H9 (cell line): ENCODE measurements around the gene AGMAT. TPM values are rescaled to one million over a fixed set of nuclear protein-coding genes. Genes with fewer than 3 reads are reported as not detected.
A peak's percentile ranks its signal among the peaks of the same experiment; 100 is the strongest.

ENCODE experiments used
- DNase-seq: peaks from one replicate; pipeline ENCODE4 v3.0.0-alpha.2; 2017
- H2AFZ ChIP-seq: one replicate; pipeline ENCODE4 v1.6.1; 2013; ENCODE audit warnings: mild to moderate bottlenecking, low read length, control low read depth, moderate library complexity
- H2AK5ac ChIP-seq: 2 replicates; pipeline ENCODE4 v1.6.1; 2013; ENCODE audit warnings: low read length, control low read depth, mixed read lengths; ENCODE audit not compliant: insufficient read length
- H2BK120ac ChIP-seq: one replicate; pipeline ENCODE4 v1.6.1; 2013; ENCODE audit warnings: low read depth, mild to moderate bottlenecking, low read length, control low read depth, inconsistent platforms; ENCODE audit not compliant: poor library complexity, severe bottlenecking
- H2BK12ac ChIP-seq: 2 replicates; pipeline ENCODE4 v1.6.1; 2013; ENCODE audit warnings: low read length, control low read depth, mixed read lengths, low read depth; ENCODE audit not compliant: insufficient read length
- H2BK15ac ChIP-seq: 2 replicates; pipeline ENCODE4 v1.6.1; 2013; ENCODE audit warnings: low read depth, low read length, control low read depth
- H2BK20ac ChIP-seq: one replicate; pipeline ENCODE4 v1.6.1; 2013; ENCODE audit warnings: low read depth, mild to moderate bottlenecking, low read length, control low read depth, inconsistent platforms; ENCODE audit not compliant: poor library complexity, severe bottlenecking
- H2BK5ac ChIP-seq: 2 replicates; pipeline ENCODE4 v1.6.1; 2013; ENCODE audit warnings: low read length, control low read depth, mixed read lengths; ENCODE audit not compliant: insufficient read length
- H3K14ac ChIP-seq: 2 replicates; pipeline ENCODE4 v1.6.1; 2013; ENCODE audit warnings: low read length, control low read depth; ENCODE audit not compliant: insufficient read depth
- H3K18ac ChIP-seq: 2 replicates; pipeline ENCODE4 v1.6.1; 2013; ENCODE audit warnings: low read depth, mild to moderate bottlenecking, mixed read lengths, low read length, control low read depth; ENCODE audit not compliant: insufficient read length
- H3K23ac ChIP-seq: 2 replicates; pipeline ENCODE4 v1.6.1; 2013; ENCODE audit warnings: low read length, control low read depth, mixed read lengths, low read depth; ENCODE audit not compliant: insufficient read length
- H3K23me2 ChIP-seq: 2 replicates; pipeline ENCODE4 v1.6.1; 2013; ENCODE audit warnings: low read depth, mild to moderate bottlenecking, mixed read lengths, low read length, control low read depth; ENCODE audit not compliant: insufficient read length, poor library complexity, severe bottlenecking
- H3K27ac ChIP-seq: 2 replicates; pipeline ENCODE4 v1.5.1; 2013; ENCODE audit warnings: low read length, control low read depth, mixed read lengths, low read depth; ENCODE audit not compliant: insufficient read length
- H3K27me3 ChIP-seq: 2 replicates; pipeline ENCODE4 v1.6.1; 2013; ENCODE audit warnings: low read length, control low read depth, inconsistent platforms; ENCODE audit not compliant: insufficient read depth
- H3K4ac ChIP-seq: 2 replicates; pipeline ENCODE4 v1.6.1; 2013; ENCODE audit warnings: low read depth, mild to moderate bottlenecking, control low read depth, inconsistent platforms, low read length, moderate library complexity
- H3K4me1 ChIP-seq: 2 replicates; pipeline ENCODE4 v1.6.1; 2013; ENCODE audit warnings: low read length, control low read depth, inconsistent platforms; ENCODE audit not compliant: insufficient read depth
- H3K4me2 ChIP-seq: 2 replicates; pipeline ENCODE4 v1.6.1; 2013; ENCODE audit warnings: low read length, control low read depth, mixed read lengths; ENCODE audit not compliant: insufficient read length, insufficient read depth
- H3K56ac ChIP-seq: 2 replicates; pipeline ENCODE4 v1.6.1; 2013; ENCODE audit warnings: low read depth, mild to moderate bottlenecking, mixed read lengths, low read length, control low read depth; ENCODE audit not compliant: insufficient read length
- H3K79me1 ChIP-seq: 2 replicates; pipeline ENCODE4 v1.6.1; 2013; ENCODE audit warnings: low read depth, mild to moderate bottlenecking, moderate library complexity, low read length, control low read depth, inconsistent platforms; ENCODE audit not compliant: insufficient read depth, poor library complexity, severe bottlenecking
- H3K79me2 ChIP-seq: 2 replicates; pipeline ENCODE4 v1.6.1; 2013; ENCODE audit warnings: low read length, control low read depth, inconsistent platforms; ENCODE audit not compliant: insufficient read depth
- H3K9ac ChIP-seq: 2 replicates; pipeline ENCODE4 v1.6.1; 2013; ENCODE audit warnings: low read length, control low read depth, mixed read lengths; ENCODE audit not compliant: insufficient read length; ENCODE audit errors: extremely low read depth
- H3K9me3 ChIP-seq: one replicate; pipeline ENCODE4 v1.6.1; 2013; ENCODE audit warnings: low read depth, low read length, inconsistent platforms; ENCODE audit not compliant: control insufficient read depth
- H3T11ph ChIP-seq: one replicate; pipeline ENCODE4 v1.6.1; 2013; ENCODE audit warnings: mild to moderate bottlenecking, low read length, control low read depth, inconsistent platforms
- H4K20me1 ChIP-seq: one replicate; pipeline ENCODE4 v1.6.1; 2013; ENCODE audit not compliant: control insufficient read depth, insufficient read length, insufficient read depth
- H4K5ac ChIP-seq: 2 replicates; pipeline ENCODE4 v1.6.1; 2013; ENCODE audit warnings: low read depth, mild to moderate bottlenecking, mixed read lengths, low read length, control low read depth; ENCODE audit not compliant: insufficient read length
- H4K8ac ChIP-seq: replicated peaks from 2 replicates; pipeline ENCODE4 v1.6.1; 2013; ENCODE audit warnings: low read length, control low read depth, mixed read lengths, low read depth; ENCODE audit not compliant: insufficient read length
- H4K91ac ChIP-seq: 2 replicates; pipeline ENCODE4 v1.6.1; 2013; ENCODE audit warnings: low read depth, mild to moderate bottlenecking, moderate library complexity, mixed read lengths, low read length, control low read depth; ENCODE audit not compliant: insufficient read length
- H3K27ac Mint-ChIP-seq, 3 experiments: 2 replicates in 2 of 3; 3 replicates in 1 of 3; pipeline ENCODE4 v1.8.0; 2020 to 2021; ENCODE audit warnings: mixed read lengths in 3 of 3, mild to moderate bottlenecking in 1 of 3, moderate library complexity in 1 of 3
- H3K27me3 Mint-ChIP-seq: 2 replicates; pipeline ENCODE4 v1.8.0; 2021; ENCODE audit warnings: low read depth, mild to moderate bottlenecking, moderate library complexity, mixed read lengths
- H3K36me3 Mint-ChIP-seq, 3 experiments: 2 replicates in 2 of 3; 3 replicates in 1 of 3; pipeline ENCODE4 v1.8.0; 2020 to 2021; ENCODE audit warnings: low read depth in 3 of 3, mixed read lengths in 3 of 3; ENCODE audit not compliant: insufficient read depth in 1 of 3
- H3K4me1 Mint-ChIP-seq, 2 experiments: 2 replicates each; pipeline ENCODE4 v1.8.0; 2020; ENCODE audit warnings: mixed read lengths in 2 of 2
- H3K4me3 Mint-ChIP-seq, 2 experiments: 2 replicates in 1 of 2; 3 replicates in 1 of 2; pipeline ENCODE4 v1.8.0; 2020 to 2021; ENCODE audit warnings: mild to moderate bottlenecking in 2 of 2, mixed read lengths in 2 of 2, moderate library complexity in 1 of 2
- H3K9me3 Mint-ChIP-seq, 2 experiments: 2 replicates in 1 of 2; 3 replicates in 1 of 2; pipeline ENCODE4 v1.8.0; 2020; ENCODE audit warnings: mild to moderate bottlenecking in 2 of 2, mixed read lengths in 2 of 2, moderate library complexity in 1 of 2
- WGBS: extraction: QIAGEN DNeasy Blood & Tissue Kit; methylation state at CpG from one replicate; pipeline ENCODE4 v1.1.7; 2013; ENCODE audit warnings: missing lambda C conversion rate, low lambda C conversion rate, mixed read lengths; ENCODE audit not compliant: insufficient read length; ENCODE audit errors: extremely low coverage; 5-methylcytosine and 5-hydroxymethylcytosine counted together
- total RNA-seq: library from RNA; stranded (reverse); gene quantifications from 2 replicates; pipeline ENCODE4 v1.2.1, GENCODE V29; 2021
- TF ChIP-seq, protein P1 (sequence below): fragments of 200-600 bp; sonication (generic); conservative IDR thresholded peaks from 3 replicates; pipeline ENCODE4 v1.8.0; 2021; ENCODE audit warnings: antibody characterized with exemption, mild to moderate bottlenecking

The AGMAT gene
- total RNA-seq, 1 experiment from 2014 or later = 4.0 TPM

DNA sequence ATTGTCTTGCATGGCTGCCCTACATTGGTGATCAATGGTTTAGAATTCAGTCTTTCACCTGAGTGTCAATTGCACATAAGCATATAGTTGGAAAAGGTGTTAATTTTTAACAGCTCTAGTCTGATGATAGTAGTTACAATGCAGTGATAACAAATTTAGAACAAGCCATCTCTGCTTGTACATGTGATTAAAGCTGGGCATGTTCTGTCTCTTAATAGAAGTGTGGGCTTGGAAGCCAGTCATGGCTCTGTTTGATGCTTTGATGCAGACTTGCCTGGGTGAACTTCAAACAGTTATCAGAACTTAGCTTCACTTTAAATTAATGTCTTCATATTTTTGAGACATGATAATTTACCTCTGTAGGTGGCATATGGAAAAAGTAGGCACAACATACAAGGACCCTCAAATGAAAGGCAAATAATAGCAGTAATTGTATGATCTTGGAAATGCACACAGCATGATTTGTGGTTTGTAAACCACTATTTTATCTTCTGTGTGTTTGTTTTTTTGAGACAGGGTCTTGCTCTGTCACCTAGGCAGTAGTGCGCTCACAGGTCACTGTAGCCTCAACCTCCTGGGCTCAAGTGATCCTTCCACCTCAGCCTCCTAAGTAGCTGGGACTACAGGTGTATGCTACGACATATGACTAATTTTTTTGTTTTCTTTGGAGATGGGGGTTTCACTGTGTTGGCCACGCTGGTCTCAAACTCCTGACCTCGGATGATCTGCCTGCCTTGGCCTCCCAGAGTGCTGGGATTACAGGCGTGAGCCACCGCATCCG, 36.2 kb upstream of the AGMAT start:
- WGBS = no CpG with 5 or more reads among the region's 7 CpGs
- TF ChIP-seq, protein P1, sequence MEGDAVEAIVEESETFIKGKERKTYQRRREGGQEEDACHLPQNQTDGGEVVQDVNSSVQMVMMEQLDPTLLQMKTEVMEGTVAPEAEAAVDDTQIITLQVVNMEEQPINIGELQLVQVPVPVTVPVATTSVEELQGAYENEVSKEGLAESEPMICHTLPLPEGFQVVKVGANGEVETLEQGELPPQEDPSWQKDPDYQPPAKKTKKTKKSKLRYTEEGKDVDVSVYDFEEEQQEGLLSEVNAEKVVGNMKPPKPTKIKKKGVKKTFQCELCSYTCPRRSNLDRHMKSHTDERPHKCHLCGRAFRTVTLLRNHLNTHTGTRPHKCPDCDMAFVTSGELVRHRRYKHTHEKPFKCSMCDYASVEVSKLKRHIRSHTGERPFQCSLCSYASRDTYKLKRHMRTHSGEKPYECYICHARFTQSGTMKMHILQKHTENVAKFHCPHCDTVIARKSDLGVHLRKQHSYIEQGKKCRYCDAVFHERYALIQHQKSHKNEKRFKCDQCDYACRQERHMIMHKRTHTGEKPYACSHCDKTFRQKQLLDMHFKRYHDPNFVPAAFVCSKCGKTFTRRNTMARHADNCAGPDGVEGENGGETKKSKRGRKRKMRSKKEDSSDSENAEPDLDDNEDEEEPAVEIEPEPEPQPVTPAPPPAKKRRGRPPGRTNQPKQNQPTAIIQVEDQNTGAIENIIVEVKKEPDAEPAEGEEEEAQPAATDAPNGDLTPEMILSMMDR = no peak
- Histone ChIP-seq H4K20me1 (no peaks in the 10 kb centered on the region), H2BK20ac (no peak overlapping the region), H3K18ac (no peak overlapping the region), H4K91ac (no peak overlapping the region), H3K23ac (no peak overlapping the region), H3K9me3 (no peaks in the 10 kb centered on the region), H2AK5ac (no peak overlapping the region), H4K5ac (no peak overlapping the region), H2BK12ac (no peak overlapping the region), H3K14ac (no peak overlapping the region), H2BK120ac (no peak overlapping the region), H3K4me2 (no peak overlapping the region), H3K4ac (no peak overlapping the region), H3K27ac (no peak overlapping the region), H3K9ac (no peak overlapping the region), H2BK5ac (no peak overlapping the region), H3K79me1 (peaks cover 4% of the 10 kb centered on the region), H3K56ac (no peak overlapping the region), H2BK15ac (no peak overlapping the region), H3K23me2 (peaks cover 6% of the 10 kb centered on the region), H3K27me3 (no peaks in the 10 kb centered on the region), H2AFZ (no peak overlapping the region), H3K4me1 (peaks cover 4% of the 10 kb centered on the region), H4K8ac (no peak overlapping the region), H3K79me2 (peaks cover 48% of the 10 kb centered on the region; the same call in 1 of the 2 replicates), H3T11ph (no peak overlapping the region)
- peaks cover 2 to 3% (median 2%) of the 10 kb centered on the region in 3 experiments; a peak in 5 of 7 replicates for H3K36me3 Mint-ChIP-seq
- no peak for DNase-seq
- no peak overlapping the region for H3K4me3 Mint-ChIP-seq
- H3K27me3 Mint-ChIP-seq = no peaks in the 10 kb centered on the region
- H3K27ac Mint-ChIP-seq = 0 out of 7 replicates have a peak overlapping the region, but pooled peaks of 1 of the 3 experiments have one; percentile 9
- peaks cover 19 to 26% of the 10 kb centered on the region in 2 experiments for H3K4me1 Mint-ChIP-seq
- H3K9me3 Mint-ChIP-seq = no peaks in the 10 kb centered on the region
